HFFc6 (cell line): Measurements from ENCODE around the gene SLC6A9. TPM values are rescaled to one million over a fixed set of nuclear protein-coding genes. Genes with fewer than 3 reads are reported as not detected.

Experiments
- DNase-seq: peaks from one replicate; pipeline ENCODE4 v3.0.0-alpha.2; 2018
- H3K27ac Mint-ChIP-seq: 2 replicates; pipeline ENCODE4 v1.8.0; 2020; ENCODE audit warnings: mild to moderate bottlenecking, mixed read lengths
- H3K27me3 Mint-ChIP-seq: 2 replicates; pipeline ENCODE4 v1.8.0; 2021; ENCODE audit warnings: mild to moderate bottlenecking, moderate library complexity, mixed read lengths; ENCODE audit not compliant: insufficient read depth
- H3K36me3 Mint-ChIP-seq: 2 replicates; pipeline ENCODE4 v1.8.0; 2021; ENCODE audit warnings: low read depth, mixed read lengths
- H3K4me1 Mint-ChIP-seq: 2 replicates; pipeline ENCODE4 v1.8.0; 2020; ENCODE audit warnings: low read depth, mixed read lengths
- H3K4me3 Mint-ChIP-seq: 2 replicates; pipeline ENCODE4 v1.8.0; 2020; ENCODE audit warnings: mild to moderate bottlenecking, moderate library complexity, mixed read lengths
- H3K9me3 Mint-ChIP-seq: 2 replicates; pipeline ENCODE4 v1.8.0; 2020; ENCODE audit warnings: mild to moderate bottlenecking, mixed read lengths
- CTCF ChIP-seq: fragments of 200-600 bp; sonication (generic); IDR thresholded peaks from 2 replicates; pipeline ENCODE4 v1.5.0; 2021; ENCODE audit warnings: antibody characterized with exemption, mild to moderate bottlenecking
- long read RNA-seq: library from polyadenylated mRNA; unstranded; transcript quantifications from one replicate; pipeline ENCODE4 v2.0.0, GENCODE V29; 2019
- total RNA-seq, 6 experiments: library from RNA; stranded (reverse); fragmentation: NEBNext Ultra II Directional; extraction: Animal tissue kit (Norgen Biotek cat#: 25700); gene quantifications; 2 replicates in 1 of 6; 3 replicates in 5 of 6; pipeline ENCODE4 v1.2.3, GENCODE V29; 2021

The SLC6A9 gene
- total RNA-seq, result 10 to 100 TPM in 2 of 6 experiments, 1 to 10 TPM in 4; 8.3 to 11.0 (median 9.3) TPM
- long read RNA-seq, partial matches to known transcripts, result 0 of 2 reads
- long read RNA-seq, other reads (novel, unspliced or antisense), result 0 of 2 reads

GRCh38 chr1:44031252-44032169 is at the start of gene SLC6A9:
SLC6A9 (minus strand) TSS chr1:44031462; CDS start chr1:44024277, 7,185 bp downstream.
- H3K36me3 Mint-ChIP-seq, result no peaks in the 10 kb centered on the region; the same call in 1 of the 2 replicates
- TF ChIP-seq CTCF, result no peak
- H3K9me3 Mint-ChIP-seq, result no peaks in the 10 kb centered on the region
- H3K4me3 Mint-ChIP-seq, result peak within 1 kb of the TSS; percentile 86
- peak; percentile 43 for DNase-seq
- H3K27ac Mint-ChIP-seq, result peak within 1 kb of the TSS; percentile 48
- peaks cover 44% of the 10 kb centered on the region for H3K4me1 Mint-ChIP-seq
- peaks cover 4% of the 10 kb centered on the region for H3K27me3 Mint-ChIP-seq

- no peak overlapping the region for H3K4me3 Mint-ChIP-seq
- no peaks in the 10 kb centered on the region for H3K9me3 Mint-ChIP-seq
- TF ChIP-seq CTCF, result no peak
- H3K27ac Mint-ChIP-seq, result no peak overlapping the region
- no peaks in the 10 kb centered on the region for H3K27me3 Mint-ChIP-seq
- DNase-seq, result no peak
- H3K4me1 Mint-ChIP-seq, result peaks cover 12% of the 10 kb centered on the region; the same call in 1 of the 2 replicates
- no peaks in the 10 kb centered on the region for H3K36me3 Mint-ChIP-seq
Observed at GRCh38 chr1:44079566-44079965, 48.3 kb upstream of the SLC6A9 start.

- no peak overlapping the region for H3K27ac Mint-ChIP-seq
- peaks cover 12% of the 10 kb centered on the region; the same call in 1 of the 2 replicates for H3K4me1 Mint-ChIP-seq
- no peak overlapping the region for H3K4me3 Mint-ChIP-seq
- H3K36me3 Mint-ChIP-seq, result no peaks in the 10 kb centered on the region
- DNase-seq, result no peak
- no peaks in the 10 kb centered on the region; the same call in 1 of the 2 replicates for H3K27me3 Mint-ChIP-seq
- no peaks in the 10 kb centered on the region for H3K9me3 Mint-ChIP-seq
- TF ChIP-seq CTCF, result no peak
Observed at GRCh38 chr1:44078104-44078503, 46.8 kb upstream of the SLC6A9 start.

- Mint-ChIP-seq H3K4me3 (no peak overlapping the region), H3K27ac (no peak overlapping the region), H3K27me3 (no peaks in the 10 kb centered on the region; the same call in 1 of the 2 replicates), H3K36me3 (no peaks in the 10 kb centered on the region), H3K9me3 (no peaks in the 10 kb centered on the region), H3K4me1 (peaks cover 18% of the 10 kb centered on the region)
- no peak for TF ChIP-seq CTCF
- no peak for DNase-seq
Observed at GRCh38 chr1:44077421-44077820, 46.2 kb upstream of the SLC6A9 start.

GRCh38 chr1:44076066-44076465 is 44.8 kb upstream of the SLC6A9 start:
- Mint-ChIP-seq H3K27me3 (no peaks in the 10 kb centered on the region; the same call in 1 of the 2 replicates), H3K27ac (no peak overlapping the region), H3K4me1 (peaks cover 32% of the 10 kb centered on the region), H3K9me3 (no peaks in the 10 kb centered on the region), H3K36me3 (no peaks in the 10 kb centered on the region), H3K4me3 (no peak overlapping the region)
- DNase-seq, result no peak
- no peak for TF ChIP-seq CTCF
